ENCODE measurements around the gene THSD7B.
A peak's percentile ranks its signal among the peaks of the same experiment; 100 is the strongest.

Gene THSD7B

DNA sequence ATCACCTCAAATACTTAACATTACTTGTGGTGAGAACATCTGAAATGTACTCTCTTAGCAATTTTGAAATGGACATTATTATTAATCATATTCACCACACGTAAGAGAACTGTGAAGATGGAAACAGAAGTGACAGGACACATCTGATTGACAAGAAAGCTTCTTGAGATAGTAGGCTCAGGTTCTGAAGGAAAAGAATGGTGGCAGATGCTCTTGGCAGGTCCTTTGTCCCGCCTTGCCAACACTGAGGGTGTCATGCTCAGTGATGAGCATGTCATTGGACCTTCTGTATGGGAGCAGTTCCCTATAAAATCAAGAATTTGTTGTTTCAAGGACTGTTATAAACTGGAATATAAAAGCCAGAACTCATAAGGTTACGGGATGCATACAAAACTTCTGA lies 428.1 kb downstream of the THSD7B start:
- no peak for DNase-seq (ENCODE audit: low read depth)

- no peak for DNase-seq (ENCODE audit: low read depth)
Measured at GRCh38 chr2:137194111-137194510, 428.8 kb downstream of the THSD7B start.

DNA sequence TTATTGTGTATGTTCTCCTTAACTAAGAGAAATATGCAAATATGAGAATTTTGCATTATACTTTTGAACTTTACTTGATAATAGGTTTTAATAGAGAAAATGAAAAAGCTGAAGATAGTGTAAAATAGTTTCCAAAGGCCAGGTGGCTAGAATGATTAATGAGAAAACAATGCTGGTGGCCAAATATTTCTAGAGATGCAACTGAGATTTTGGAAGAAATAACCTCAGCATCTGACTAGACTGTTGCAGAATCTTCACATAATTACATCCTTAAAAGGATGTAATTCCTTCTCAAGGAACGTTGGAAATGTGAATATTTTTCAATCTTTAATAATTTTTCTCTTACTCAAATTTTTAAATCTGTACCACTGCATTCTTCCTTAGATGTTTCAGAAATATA lies 434.4 kb downstream of the THSD7B start:
- DNase-seq (ENCODE audit: low read depth): no peak

DNA sequence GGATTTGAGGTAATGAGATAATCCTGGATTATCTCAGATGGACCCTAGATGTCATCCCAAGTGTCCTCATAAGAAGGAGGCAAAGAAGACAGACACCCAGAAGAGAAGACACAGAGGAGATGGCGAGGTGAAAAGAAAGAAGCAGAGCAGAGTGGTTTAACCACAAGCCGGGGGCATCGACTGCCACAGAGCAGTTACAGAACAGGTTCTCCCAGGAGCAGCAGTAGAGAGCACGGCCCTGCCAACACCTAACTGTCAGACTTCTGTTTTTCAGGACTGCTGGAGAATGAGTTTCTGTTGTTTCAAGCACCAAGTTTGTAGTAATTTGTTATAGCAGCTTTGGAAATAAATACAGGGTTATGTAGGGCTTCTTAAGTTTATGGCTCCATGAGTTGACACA lies 437.0 kb downstream of the THSD7B start:
- DNase-seq (ENCODE audit: low read depth): no peak

GRCh38 chr2:137205324-137205723 lies 440.0 kb downstream of the THSD7B start:
- no peak for DNase-seq (ENCODE audit: low read depth)

GRCh38 chr2:137206069-137206468 lies 440.7 kb downstream of the THSD7B start:
- DNase-seq (ENCODE audit: low read depth): no peak

DNA sequence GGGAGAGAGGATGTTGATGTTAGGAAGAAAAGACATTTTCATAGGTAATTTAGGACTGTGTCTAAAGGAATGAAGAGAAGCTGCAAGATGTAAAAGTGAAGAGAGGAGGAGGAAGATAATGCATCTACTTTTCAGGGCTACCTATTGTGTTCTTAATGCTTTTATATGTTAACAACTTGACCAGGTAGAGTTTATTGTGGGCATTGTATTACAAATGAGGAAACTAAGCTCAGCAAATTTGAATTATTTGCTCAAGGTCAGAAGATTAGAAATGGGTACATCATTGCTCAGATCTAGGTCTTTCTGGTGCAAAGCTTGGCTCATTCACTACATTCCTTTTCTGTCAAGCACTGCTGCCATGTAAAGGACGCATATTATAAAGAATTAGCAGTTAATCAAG lies 441.7 kb downstream of the THSD7B start:
- no peak for DNase-seq (ENCODE audit: low read depth)

DNA sequence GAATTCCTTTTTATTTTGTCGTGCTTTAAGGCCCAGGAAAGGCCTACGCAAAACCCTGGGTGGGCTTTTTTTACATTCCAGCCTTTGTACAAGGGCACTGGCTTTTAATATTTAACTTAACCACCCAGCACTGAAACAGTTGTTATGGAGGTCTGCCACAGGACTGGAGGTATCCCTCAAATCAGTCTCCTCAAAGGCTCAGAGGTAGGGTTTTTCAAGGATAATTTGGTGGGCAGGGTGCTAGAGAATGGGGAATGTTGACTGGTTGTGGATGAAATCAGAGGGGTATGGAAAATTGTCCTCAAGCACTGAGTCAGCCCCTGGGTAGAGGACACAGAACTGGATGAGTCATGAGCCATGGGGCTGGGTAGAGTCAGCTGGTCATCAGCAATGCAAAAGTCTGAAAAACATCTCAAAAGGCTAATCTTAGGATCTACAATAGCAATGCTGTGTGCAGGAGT lies 443.1 kb downstream of the THSD7B start:
- no peak for DNase-seq (ENCODE audit: low read depth)

GRCh38 chr2:137210039-137210438 lies 444.7 kb downstream of the THSD7B start:
- no peak for DNase-seq (ENCODE audit: low read depth)

GRCh38 chr2:137211761-137212160 lies 446.4 kb downstream of the THSD7B start:
- DNase-seq (ENCODE audit: low read depth): no peak

- DNase-seq (ENCODE audit: low read depth): no peak
Measured at GRCh38 chr2:137220438-137220993, 455.2 kb downstream of the THSD7B start.

DNA sequence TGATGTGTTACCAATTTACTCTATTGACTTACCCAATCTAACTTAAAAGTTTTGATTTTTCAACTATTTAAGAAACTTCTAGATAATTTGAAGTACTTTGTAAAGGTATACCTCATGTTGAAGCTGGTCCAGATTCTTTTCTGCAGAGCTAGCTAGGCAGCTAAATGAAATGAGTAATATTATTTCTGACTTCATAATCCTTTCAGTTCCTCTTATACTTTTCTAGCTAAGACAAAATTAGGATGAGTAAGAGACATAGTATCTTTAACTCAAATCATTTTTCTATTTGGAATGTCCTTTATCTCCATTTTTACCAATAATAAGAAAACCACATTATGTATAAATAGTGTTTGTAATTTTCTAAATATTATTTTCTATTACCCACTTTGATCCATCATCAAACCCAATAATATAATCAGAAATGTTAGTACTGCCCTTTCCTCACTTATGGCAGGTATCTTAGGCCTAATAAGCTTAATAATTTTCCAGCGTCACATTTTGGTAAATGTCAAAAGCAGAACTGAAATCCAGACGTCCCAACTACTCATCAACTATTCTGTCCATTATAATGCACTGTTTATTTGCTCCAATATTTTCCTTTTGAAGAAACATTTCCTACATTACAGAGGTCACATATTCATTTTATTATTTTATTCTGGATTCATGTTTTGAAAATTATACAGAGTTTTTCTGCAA lies 456.6 kb downstream of the THSD7B start:
- DNase-seq (ENCODE audit: low read depth): no peak

DNA sequence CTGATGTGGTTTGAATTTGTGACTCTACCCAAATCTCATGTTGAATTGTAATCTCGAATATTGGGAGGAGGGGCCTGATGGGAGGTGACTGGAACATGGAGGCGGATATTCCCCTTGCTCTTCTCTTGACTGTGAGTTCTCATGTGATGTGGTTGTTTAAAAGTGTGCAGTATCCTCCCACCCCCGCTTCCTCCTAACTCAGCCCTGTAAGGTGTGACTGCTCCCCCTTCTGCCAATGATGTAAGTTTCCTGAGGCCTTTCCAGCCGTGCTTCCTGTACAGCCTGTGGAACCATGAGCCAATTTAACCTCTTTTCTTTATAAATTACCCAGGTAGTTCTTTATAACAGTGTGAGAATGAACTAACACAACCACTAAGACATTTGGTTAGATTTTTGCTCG lies 458.4 kb downstream of the THSD7B start:
- DNase-seq (ENCODE audit: low read depth): no peak

GRCh38 chr2:137228566-137228965 lies 463.2 kb downstream of the THSD7B start:
- DNase-seq (ENCODE audit: low read depth): no peak

DNA sequence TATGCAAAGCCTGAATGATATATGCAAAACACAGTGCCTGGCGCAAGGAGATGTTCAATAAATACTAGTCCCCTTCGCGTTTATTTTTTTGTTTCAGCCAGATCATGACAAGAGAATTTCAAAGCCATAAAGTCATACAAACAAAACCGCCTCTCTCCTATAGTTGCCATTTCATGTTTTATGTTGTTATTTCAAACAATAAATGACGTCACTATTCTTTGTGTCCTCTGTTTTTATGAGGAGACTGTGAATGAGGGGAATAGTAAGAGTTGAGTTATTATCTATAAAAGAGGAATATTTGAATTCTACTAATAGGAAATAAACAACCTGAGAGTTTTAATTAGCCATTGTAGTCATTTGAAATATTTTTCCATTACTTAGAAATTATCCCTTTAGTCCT lies 464.5 kb downstream of the THSD7B start:
- no peak for DNase-seq (ENCODE audit: low read depth)

GRCh38 chr2:137231628-137232027 lies 466.3 kb downstream of the THSD7B start:
- DNase-seq (ENCODE audit: low read depth): no peak

- DNase-seq (ENCODE audit: low read depth): no peak
Measured at GRCh38 chr2:137232076-137232475, 466.7 kb downstream of the THSD7B start.

GRCh38 chr2:137233091-137233490 lies 467.7 kb downstream of the THSD7B start:
- no peak for DNase-seq (ENCODE audit: low read depth)

GRCh38 chr2:137237055-137237454 lies 471.7 kb downstream of the THSD7B start:
- DNase-seq (ENCODE audit: low read depth): peak; percentile 31

- no peak for DNase-seq (ENCODE audit: low read depth)
Measured at GRCh38 chr2:137238065-137238464, 472.7 kb downstream of the THSD7B start.

DNA sequence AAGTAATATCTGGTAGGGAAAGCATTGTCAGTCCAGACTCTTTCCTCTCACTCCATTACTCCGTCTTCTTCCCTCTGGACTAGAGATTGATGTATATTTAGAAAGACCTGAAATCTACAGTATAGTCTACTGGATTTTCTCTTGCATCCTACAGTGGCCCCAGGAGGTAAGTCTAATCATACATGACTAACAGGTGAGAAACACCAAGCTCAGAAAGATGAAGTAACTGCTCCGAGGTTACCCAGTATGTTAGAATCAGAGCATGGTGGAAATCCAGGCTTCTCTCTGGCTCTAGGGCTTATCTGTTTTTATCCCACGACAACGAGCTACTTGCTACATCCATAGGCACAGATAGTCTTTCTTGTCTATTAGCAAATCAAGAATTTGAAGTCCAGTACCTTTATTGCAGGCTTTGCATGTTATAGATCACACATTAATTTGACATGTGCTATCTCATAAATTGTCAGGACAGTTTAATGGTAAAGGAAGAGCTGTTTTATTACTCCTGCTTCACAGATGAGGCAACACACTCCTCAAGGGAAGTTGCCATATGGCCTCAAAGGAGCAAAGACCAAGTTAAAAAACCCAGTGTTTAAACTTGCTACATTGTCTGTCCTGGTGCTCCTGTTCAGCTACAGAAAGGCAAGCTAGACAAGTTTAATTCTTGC lies 484.3 kb downstream of the THSD7B start:
- no peak for DNase-seq (ENCODE audit: low read depth)

GRCh38 chr2:137250401-137250800 lies 485.1 kb downstream of the THSD7B start:
- DNase-seq (ENCODE audit: low read depth): no peak

DNA sequence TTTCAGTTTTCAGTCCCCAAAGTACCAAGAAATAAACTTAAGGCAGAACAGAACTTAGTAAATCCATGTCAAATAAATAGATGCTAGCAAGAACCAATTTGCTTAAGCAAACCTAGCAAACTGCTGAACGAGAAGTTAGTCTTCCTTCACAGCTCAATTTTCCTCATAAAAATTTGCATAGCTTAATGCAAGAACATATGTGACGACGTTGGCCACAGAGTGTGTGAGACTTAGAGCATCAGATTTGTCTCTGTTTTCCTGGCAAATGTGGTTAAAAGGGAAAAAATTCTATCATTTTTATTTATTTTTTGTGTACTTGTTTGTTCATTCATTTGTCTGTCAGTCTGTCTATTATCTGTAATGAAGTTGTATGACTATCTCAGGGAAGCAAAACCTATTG lies 485.7 kb downstream of the THSD7B start:
- no peak for DNase-seq (ENCODE audit: low read depth)

DNA sequence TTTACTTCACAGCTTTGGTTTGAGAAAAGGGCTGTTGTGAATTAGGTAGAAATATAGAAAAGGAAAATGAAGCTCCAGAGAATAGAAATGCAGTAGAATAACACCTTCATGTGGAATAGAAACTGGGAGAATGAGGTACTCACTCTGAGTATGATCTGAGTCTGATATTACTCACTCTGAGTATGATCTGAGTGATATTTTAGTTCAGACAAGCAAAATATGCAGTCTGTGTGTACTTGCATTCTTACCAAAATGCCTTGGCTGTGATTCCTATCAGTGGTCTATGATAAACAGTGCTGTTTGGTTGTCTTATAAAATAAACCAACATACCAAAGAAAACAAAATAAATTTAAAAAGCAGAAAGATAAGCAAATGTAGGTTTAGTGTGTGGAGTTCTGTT lies 487.6 kb downstream of the THSD7B start:
- DNase-seq (ENCODE audit: low read depth): no peak

All from GM04503 (cell line).